Naive thymus-derived CD4-positive, alpha-beta T cell (primary cell): Measurements from ENCODE around the gene MUTYH. TPM values are rescaled to one million over a fixed set of nuclear protein-coding genes. Genes with fewer than 3 reads are reported as not detected.

Experiments used
- ATAC-seq: fragments of 150-1000 bp; cut with Tn5 transposase; 2 replicates; pipeline ENCODE4 v1.10.0; 2021; ENCODE audit warnings: mild to moderate bottlenecking, moderate library complexity
- CTCF ChIA-PET: fragments of 350-600 bp; sonication (Branson Sonifier 250); formaldehyde crosslinking; loops from one replicate; lab custom pipeline; 2021; ENCODE audit warnings: antibody characterized with exemption; lab: Charles Lee
- POLR2A ChIA-PET: fragments of 350-600 bp; sonication (Branson Sonifier 250); formaldehyde crosslinking; loops from one replicate; lab custom pipeline; 2021; ENCODE audit warnings: antibody characterized with exemption, inconsistent platforms; lab: Charles Lee
- DNase-seq, 9 donors: peaks; one replicate each; pipeline versions ENCODE4 v3.0.0 to v3.0.0-alpha.2; 2020 to 2022; ENCODE audit warnings: mixed read lengths in 1 of 9
- H3K27ac ChIP-seq: one replicate; pipeline ENCODE4 v1.7.0; 2013; ENCODE audit warnings: mild to moderate bottlenecking, low read depth, low read length, moderate library complexity
- H3K27me3 ChIP-seq, 2 donors: one replicate each; pipeline ENCODE4 v1.7.0; 2013; ENCODE audit warnings: low read length in 2 of 2, mild to moderate bottlenecking in 2 of 2, moderate library complexity in 2 of 2; ENCODE audit not compliant: control insufficient read depth in 2 of 2, insufficient read depth in 2 of 2
- H3K36me3 ChIP-seq, 3 experiments: 1 replicate in 2 of 3; 2 replicates in 1 of 3; pipeline ENCODE4 v1.7.0; 2013; ENCODE audit warnings: low read length in 3 of 3, mild to moderate bottlenecking in 3 of 3, moderate library complexity in 1 of 3; ENCODE audit not compliant: insufficient read depth in 3 of 3, control insufficient read depth in 2 of 3
- H3K4me1 ChIP-seq, 2 donors: one replicate each; pipeline ENCODE4 v1.7.0; 2013; ENCODE audit warnings: low read length in 2 of 2, mild to moderate bottlenecking in 2 of 2, moderate library complexity in 1 of 2; ENCODE audit not compliant: control insufficient read depth in 2 of 2, insufficient read depth in 2 of 2
- H3K4me3 ChIP-seq: 2 replicates; pipeline ENCODE4 v1.7.0; 2013; ENCODE audit warnings: mild to moderate bottlenecking, low read length
- H3K9me3 ChIP-seq, 3 experiments: 1 replicate in 2 of 3; 2 replicates in 1 of 3; pipeline ENCODE4 v1.7.0; 2013; ENCODE audit warnings: low read length in 3 of 3; ENCODE audit not compliant: control insufficient read depth in 2 of 3
- H3K27ac Mint-ChIP-seq, 9 donors: one replicate each; pipeline ENCODE4 v1.8.0; 2020 to 2022; ENCODE audit warnings: mixed read lengths in 9 of 9, mild to moderate bottlenecking in 8 of 9, moderate library complexity in 5 of 9, inconsistent platforms in 2 of 9
- H3K27me3 Mint-ChIP-seq, 5 donors: one replicate each; pipeline ENCODE4 v1.8.0; 2021 to 2022; ENCODE audit warnings: mixed read lengths in 5 of 5, mild to moderate bottlenecking in 1 of 5
- H3K36me3 Mint-ChIP-seq, 5 donors: one replicate each; pipeline ENCODE4 v1.8.0; 2020 to 2022; ENCODE audit warnings: mixed read lengths in 5 of 5, mild to moderate bottlenecking in 3 of 5, inconsistent platforms in 1 of 5
- H3K4me1 Mint-ChIP-seq, 7 donors: one replicate each; pipeline ENCODE4 v1.8.0; 2020 to 2022; ENCODE audit warnings: mixed read lengths in 7 of 7, mild to moderate bottlenecking in 3 of 7, inconsistent platforms in 1 of 7
- H3K4me3 Mint-ChIP-seq, 10 donors: one replicate each; pipeline ENCODE4 v1.8.0; 2020 to 2022; ENCODE audit warnings: mild to moderate bottlenecking in 10 of 10, mixed read lengths in 10 of 10, moderate library complexity in 6 of 10, inconsistent platforms in 2 of 10
- H3K9me3 Mint-ChIP-seq, 11 donors: one replicate each; pipeline ENCODE4 v1.8.0; 2020 to 2022; ENCODE audit warnings: mixed read lengths in 11 of 11, mild to moderate bottlenecking in 4 of 11, inconsistent platforms in 1 of 11, moderate library complexity in 1 of 11
- intact Hi-C, 2 donors: fragments of 100-400 bp; cut with micrococcal nuclease; formaldehyde crosslinking; loops; one replicate each; pipeline ENCODE4 v1.15.1; 2023
- polyA plus RNA-seq, 2 donors: library from polyadenylated mRNA; unstranded; fragments of 300-500 nt; fragmentation: Illumina TruSeq; gene quantifications; one replicate each; pipeline ENCODE4 v1.2.3, GENCODE V29; 2021
- total RNA-seq, 6 experiments: library from RNA in 5 of 6; stranded (reverse) in 5 of 6; gene quantifications; 1 replicate in 5 of 6; 2 replicates in 1 of 6; pipeline ENCODE4 v1.2.3 and lab custom pipeline; 2021 to 2026

Gene MUTYH
- total and polyA plus RNA-seq, 7 experiments from 2014 or later: 17.7 to 85.4 (median 59.1) TPM

- no peak for DNase-seq
- no peaks in the 10 kb centered on the region for H3K9me3 Mint-ChIP-seq
- Histone ChIP-seq H3K4me1 (no peaks in the 10 kb centered on the region), H3K9me3 (no peaks in the 10 kb centered on the region), H3K36me3 (no peaks in the 10 kb centered on the region), H3K4me3 (no peak overlapping the region), H3K27ac (no peak overlapping the region), H3K27me3 (no peaks in the 10 kb centered on the region)
- H3K27ac Mint-ChIP-seq: no peak overlapping the region
- H3K36me3 Mint-ChIP-seq: no peaks in the 10 kb centered on the region
- ChIA-PET CTCF (no interaction called here), POLR2A (interaction anchor here (1.3 kb wide), 1 partner anchor 18 kb away, joined by 3 read pairs; the partner anchor contains the start of genes MUTYH and TOE1)
- no peak overlapping the region for H3K4me3 Mint-ChIP-seq
- peaks cover 0 to 8% (median 0%) of the 10 kb centered on the region in 7 donors for H3K4me1 Mint-ChIP-seq
- intact Hi-C loops: no loop called here
- no peaks in the 10 kb centered on the region for H3K27me3 Mint-ChIP-seq
- ATAC-seq: no peak
Observed at GRCh38 chr1:45321444-45321843, 18.8 kb downstream of the MUTYH start.

- H3K9me3 Mint-ChIP-seq: peaks cover 0 to 2% (median 0%) of the 10 kb centered on the region in 11 donors
- H3K9me3 ChIP-seq: no peaks in the 10 kb centered on the region
- CTCF ChIA-PET: interaction anchor here (0.6 kb wide), 1 partner anchor 115 kb away, joined by 6 read pairs; no protein-coding TSS in a partner anchor
- H3K36me3 ChIP-seq: no peaks in the 10 kb centered on the region
- POLR2A ChIA-PET: no interaction called here
- ATAC-seq (no peak), DNase-seq (no peak)
- no peaks in the 10 kb centered on the region for H3K4me1 ChIP-seq
- no peaks in the 10 kb centered on the region for H3K36me3 Mint-ChIP-seq
- no peak overlapping the region for H3K27ac Mint-ChIP-seq
- intact Hi-C loops: no loop called here
- H3K4me3 ChIP-seq: no peak overlapping the region
- no peaks in the 10 kb centered on the region for H3K27me3 ChIP-seq
- no peak overlapping the region for H3K27ac ChIP-seq
- H3K4me3 Mint-ChIP-seq: no peak overlapping the region
- H3K27me3 Mint-ChIP-seq: no peaks in the 10 kb centered on the region
- H3K4me1 Mint-ChIP-seq: no peaks in the 10 kb centered on the region
Observed at GRCh38 chr1:45319761-45320160, 20.5 kb downstream of the MUTYH start.

- H3K27ac ChIP-seq: no peak overlapping the region
- no peak for DNase-seq
- Mint-ChIP-seq H3K27me3 (peaks cover 0 to 3% (median 0%) of the 10 kb centered on the region in 5 donors), H3K36me3 (no peaks in the 10 kb centered on the region), H3K27ac (no peak overlapping the region), H3K9me3 (peaks cover 0 to 2% (median 0%) of the 10 kb centered on the region in 11 donors), H3K4me3 (no peak overlapping the region), H3K4me1 (no peaks in the 10 kb centered on the region)
- ChIA-PET POLR2A (no interaction called here), CTCF (interaction anchor here (0.6 kb wide), 1 partner anchor 584 kb away, joined by 3 read pairs; no protein-coding TSS in a partner anchor)
- no peaks in the 10 kb centered on the region for H3K9me3 ChIP-seq
- no peaks in the 10 kb centered on the region for H3K4me1 ChIP-seq
- intact Hi-C loops: no loop called here
- no peaks in the 10 kb centered on the region for H3K27me3 ChIP-seq
- no peaks in the 10 kb centered on the region for H3K36me3 ChIP-seq
- no peak overlapping the region for H3K4me3 ChIP-seq
- ATAC-seq: no peak
Observed at GRCh38 chr1:45317166-45317565, 23.1 kb downstream of the MUTYH start.

GRCh38 chr1:45314266-45314665 lies 26.0 kb downstream of the MUTYH start:
- Histone ChIP-seq H3K4me3 (no peak overlapping the region), H3K36me3 (no peaks in the 10 kb centered on the region), H3K27me3 (no peaks in the 10 kb centered on the region), H3K27ac (no peak overlapping the region), H3K4me1 (no peaks in the 10 kb centered on the region), H3K9me3 (no peaks in the 10 kb centered on the region)
- Mint-ChIP-seq H3K9me3 (peaks cover 0 to 2% (median 0%) of the 10 kb centered on the region in 11 donors), H3K27me3 (peaks cover 0 to 3% (median 0%) of the 10 kb centered on the region in 5 donors), H3K36me3 (no peaks in the 10 kb centered on the region), H3K27ac (no peak overlapping the region), H3K4me1 (no peaks in the 10 kb centered on the region), H3K4me3 (no peak overlapping the region)
- ChIA-PET POLR2A (interaction anchor here (0.6 to 0.7 kb wide), 2 partner anchors 9 to 329 kb away, joined by 3 to 5 read pairs; no protein-coding TSS in a partner anchor), CTCF (interaction anchor here (0.5 kb wide), 1 partner anchor 8 kb away, joined by 4 read pairs; no protein-coding TSS in a partner anchor)
- intact Hi-C loops: no loop called here
- ATAC-seq (no peak), DNase-seq (no peak)

GRCh38 chr1:45306905-45307304 lies 33.3 kb downstream of the MUTYH start:
- no peak overlapping the region for H3K4me3 Mint-ChIP-seq
- ATAC-seq (no peak), DNase-seq (no peak)
- Histone ChIP-seq H3K27me3 (no peaks in the 10 kb centered on the region), H3K27ac (no peak overlapping the region), H3K4me1 (peaks cover 7 to 9% of the 10 kb centered on the region in 2 donors), H3K9me3 (no peaks in the 10 kb centered on the region), H3K36me3 (no peaks in the 10 kb centered on the region), H3K4me3 (no peak overlapping the region)
- intact Hi-C loops: loop anchor here in 1 of 2 donors (10.0 kb wide), 1 partner anchor 498 kb away; the partner anchor contains the start of gene MAST2
- POLR2A ChIA-PET: interaction anchor here (0.7 to 1.0 kb wide), 2 partner anchors 194 to 333 kb away, joined by 3 read pairs; partner anchors contain the start of gene MMACHC
- no peak overlapping the region for H3K27ac Mint-ChIP-seq
- CTCF ChIA-PET: interaction anchor here (1.6 to 2.1 kb wide), 2 partner anchors 288 to 292 kb away, joined by 4 to 5 read pairs; no protein-coding TSS in a partner anchor
- H3K36me3 Mint-ChIP-seq: no peaks in the 10 kb centered on the region
- no peaks in the 10 kb centered on the region for H3K9me3 Mint-ChIP-seq
- no peaks in the 10 kb centered on the region for H3K27me3 Mint-ChIP-seq
- H3K4me1 Mint-ChIP-seq: peaks cover 6 to 32% (median 21%) of the 10 kb centered on the region in 7 donors

- no peak overlapping the region for H3K27ac ChIP-seq
- H3K27me3 Mint-ChIP-seq: no peaks in the 10 kb centered on the region
- H3K4me1 ChIP-seq: peaks cover 7 to 9% of the 10 kb centered on the region in 2 donors
- no peaks in the 10 kb centered on the region for H3K36me3 Mint-ChIP-seq
- POLR2A ChIA-PET: interaction anchor here (1.0 to 5.3 kb wide), 3 partner anchors 34 to 583 kb away, joined by 3 to 85 read pairs (median 3); partner anchors contain the start of genes MMACHC, MUTYH and TOE1
- no peak for ATAC-seq
- H3K36me3 ChIP-seq: no peaks in the 10 kb centered on the region
- peak overlapping the region in 3 of 9 donors; percentile 51 to 93 (median 93) for H3K27ac Mint-ChIP-seq
- no peaks in the 10 kb centered on the region for H3K9me3 ChIP-seq
- H3K4me3 ChIP-seq: no peak overlapping the region
- peaks cover 6 to 32% (median 23%) of the 10 kb centered on the region in 7 donors for H3K4me1 Mint-ChIP-seq
- H3K27me3 ChIP-seq: no peaks in the 10 kb centered on the region
- peak overlapping the region in 1 of 10 donors; percentile 67 for H3K4me3 Mint-ChIP-seq
- DNase-seq: peak in 1 of 9 donors; percentile 35
- no peaks in the 10 kb centered on the region for H3K9me3 Mint-ChIP-seq
- intact Hi-C loops: loop anchor here in 1 of 2 donors (10.0 kb wide), 1 partner anchor 498 kb away; the partner anchor contains the start of gene MAST2
- CTCF ChIA-PET: interaction anchor here (0.7 to 1.6 kb wide), 2 partner anchors 292 to 506 kb away, joined by 3 to 4 read pairs; partner anchors contain the start of gene PLK3
Observed at GRCh38 chr1:45306319-45306718, 33.9 kb downstream of the MUTYH start.
